ENCODE measurements around the gene ZNF524. TPM values are rescaled to one million over a fixed set of nuclear protein-coding genes. Genes with fewer than 3 reads are reported as not detected.
A peak's percentile ranks its signal among the peaks of the same experiment; 100 is the strongest.

Gene ZNF524
- total and polyA plus RNA-seq, 9 of the 15 experiments (the other 6 are each of a cell fraction or from before 2014, with no cell fraction given): 0.08 to 15.6 (median 2.9) TPM

GRCh38 chr19:55624109-55625003, 24.3 kb downstream of the ZNF524 start, which contains the start of gene ZNF784:
Gene ZNF784, minus strand, starts transcription at chr19:55624566. Its CDS starts 5 bp downstream, at chr19:55624561.
- CTCF ChIA-PET (ENCODE audit: low intra/inter-chr PET ratio): no interaction called here
- TF ChIP-seq CHD2 (IDR thresholded peaks at IDR 0.05; ENCODE audit: low read depth, low read length): 0 out of 2 replicates have a peak, but pooled peaks have one; percentile 35
- peak; percentile 67; the same call in 1 of the 2 replicates for TF ChIP-seq LCOR (CRISPR knock-in tag; IDR thresholded peaks at IDR 0.05)
- TF ChIP-seq MXI1 (IDR thresholded peaks at IDR 0.05; ENCODE audit: low read depth, low read length): peak; percentile 46; the same call in 1 of the 2 replicates
- TF ChIP-seq ZBTB7A (IDR thresholded peaks at IDR 0.05; ENCODE audit: borderline replicate concordance, control insufficient read depth, low read depth, low read length): peak; percentile 26; the same call in 1 of the 2 replicates
- peak; percentile 64 to 86 for TF ChIP-seq MNT (conservative IDR thresholded peaks at IDR 0.05)
- peak; percentile 80 for TF ChIP-seq SAP30 (IDR thresholded peaks at IDR 0.05; ENCODE audit: borderline replicate concordance, insufficient read depth, low read depth, low read length, poor library complexity, severe bottlenecking)
- TF ChIP-seq TAF9B (IDR thresholded peaks at IDR 0.05; ENCODE audit: partially characterized antibody): peak; percentile 84
- TF ChIP-seq, protein P1, sequence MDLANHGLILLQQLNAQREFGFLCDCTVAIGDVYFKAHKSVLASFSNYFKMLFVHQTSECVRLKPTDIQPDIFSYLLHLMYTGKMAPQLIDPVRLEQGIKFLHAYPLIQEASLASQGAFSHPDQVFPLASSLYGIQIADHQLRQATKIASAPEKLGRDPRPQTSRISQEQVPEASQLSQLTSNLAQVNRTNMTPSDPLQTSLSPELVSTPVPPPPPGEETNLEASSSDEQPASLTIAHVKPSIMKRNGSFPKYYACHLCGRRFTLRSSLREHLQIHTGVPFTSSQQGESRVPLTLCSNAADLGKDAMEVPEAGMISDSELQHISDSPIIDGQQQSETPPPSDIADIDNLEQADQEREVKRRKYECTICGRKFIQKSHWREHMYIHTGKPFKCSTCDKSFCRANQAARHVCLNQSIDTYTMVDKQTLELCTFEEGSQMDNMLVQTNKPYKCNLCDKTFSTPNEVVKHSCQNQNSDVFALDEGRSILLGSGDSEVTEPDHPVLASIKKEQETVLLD (IDR thresholded peaks at IDR 0.05): peak; percentile 97
- 0 out of 2 replicates have a peak, but pooled peaks have one; percentile 40 for TF ChIP-seq POLR2AphosphoS2 (IDR thresholded peaks at IDR 0.05; ENCODE audit: low read length)
- peak; percentile 10; the same call in 1 of the 2 replicates for TF ChIP-seq JUN (IDR thresholded peaks at IDR 0.05; ENCODE audit: borderline replicate concordance, low read depth, low read length)
- no peak for TF ChIP-seq JUN (CRISPR knock-in tag; IDR thresholded peaks at IDR 0.05; ENCODE audit: borderline replicate concordance)
- peak in 1 of 3 experiments; percentile 2; a peak in 2 of 6 replicates for TF ChIP-seq CTCF (IDR thresholded peaks at IDR 0.05 in 2 of 3, conservative IDR thresholded peaks at IDR 0.05 in 1 of 3; ENCODE audit: insufficient read depth in 2 of 3, low read depth in 1 of 3, low read length in 3 of 3)
- TF ChIP-seq MCM7 (IDR thresholded peaks at IDR 0.05): no peak
- peak; percentile 89 for TF ChIP-seq POLR2B (IDR thresholded peaks at IDR 0.05; ENCODE audit: low read depth, partially characterized antibody)
- TF ChIP-seq KHSRP (IDR thresholded peaks at IDR 0.05): no peak

More at GRCh38 chr19:55624109-55625003, 24.3 kb downstream of the ZNF524 start, which contains the start of gene ZNF784:
- peak within 1 kb of the TSS; percentile 53 for H3K4me3 ChIP-seq
- in situ Hi-C loops (cut with MboI): loop anchor here (5.0 to 25.0 kb wide), 4 partner anchors 107 to 688 kb away; partner anchors contain the start of genes BRSK1, HSPBP1, TNNT1 and ZSCAN5A
- no peaks in the 10 kb centered on the region for H3K9me3 ChIP-seq (replicated peaks; ENCODE audit: control insufficient read depth, insufficient read depth, low read depth, low read length)
- H2AFZ ChIP-seq (ENCODE audit: low read depth, low read length): peak within 1 kb of the TSS; percentile 99
- WGBS (ENCODE audit: insufficient coverage, low coverage, missing lambda C conversion rate): 1% methylated on average over 48 of the region's 56 CpGs
- peaks cover 7% of the 10 kb centered on the region; the same call in 2 of the 3 replicates for H3K79me2 ChIP-seq (ENCODE audit: control insufficient read depth, insufficient read depth, low read length)
- no peaks in the 10 kb centered on the region for H3K27me3 ChIP-seq (ENCODE audit: control insufficient read depth in 2 of 2, insufficient read depth in 2 of 2, low read length in 2 of 2)
- POLR2A ChIA-PET: interaction anchor here (0.6 to 3.8 kb wide), 18 partner anchors 9 to 551 kb away, joined by 3 to 18 read pairs (median 3); partner anchors contain the start of genes FIZ1, TMEM238 and ZNF865
- peaks cover 9% of the 10 kb centered on the region; the same call in 1 of the 3 replicates for H3K36me3 ChIP-seq (ENCODE audit: control insufficient read depth, insufficient read depth, low read length)
- intact Hi-C loops (cut with micrococcal nuclease): no loop called here
- H4K20me1 ChIP-seq (replicated peaks; ENCODE audit: control insufficient read depth, insufficient read depth, low read length): no peaks in the 10 kb centered on the region; the same call in 1 of the 2 replicates
- peak within 1 kb of the TSS; percentile 89 for H3K4me2 ChIP-seq (ENCODE audit: insufficient read depth, low read length)
- H3K9me1 ChIP-seq (ENCODE audit: control insufficient read depth, insufficient read depth, low read length): peaks cover 3% of the 10 kb centered on the region
- DNase-seq (ENCODE audit: extremely low read depth in 1 of 4, low spot score in 3 of 4) (peak; percentile 95 to 97 (median 97)), FAIRE-seq (peak; percentile 92), ATAC-seq (peak; percentile 88)
- peak within 1 kb of the TSS; percentile 67 to 95 for H3K9ac ChIP-seq (ENCODE audit: insufficient read depth in 1 of 2, low read depth in 2 of 2, low read length in 2 of 2)
- peaks cover 9 to 11% of the 10 kb centered on the region in 2 experiments; a peak in 4 of 5 replicates for H3K4me1 ChIP-seq (replicated peaks in 1 of 2; ENCODE audit: control insufficient read depth in 2 of 2, insufficient read depth in 2 of 2, low read length in 2 of 2)
- no TSS peak for BruUV-seq (replicated peaks)
- H3K27ac ChIP-seq (ENCODE audit: extremely low read depth, low read depth, low read length): peak within 1 kb of the TSS; percentile 93
